HepG2 (cell line): ENCODE data around the gene XAB2. TPM values are rescaled to one million over a fixed set of nuclear protein-coding genes. Genes with fewer than 3 reads are reported as not detected.

Source experiments
- AGO1 ChIP-seq: fragments of 200-400 bp; formaldehyde crosslinking; IDR thresholded peaks from 2 replicates; pipeline ENCODE4 v1.6.1; 2017; ENCODE audit warnings: mild to moderate bottlenecking, low read depth, low read length, moderate library complexity; ENCODE audit not compliant: poor library complexity, severe bottlenecking
- FOSL2 ChIP-seq: sonication (generic); formaldehyde crosslinking; IDR thresholded peaks from 2 replicates; pipeline ENCODE4 v1.4.0; 2020; ENCODE audit warnings: missing genetic modification reagents
- HES4 ChIP-seq: sonication (generic); formaldehyde crosslinking; IDR thresholded peaks from 2 replicates; pipeline ENCODE4 v1.9.0; 2021; ENCODE audit warnings: mild to moderate bottlenecking, missing genetic modification reagents, borderline replicate concordance
- IRF2 ChIP-seq: IDR thresholded peaks from 2 replicates; pipeline ENCODE4 v1.6.1; 2018; ENCODE audit warnings: missing genetic modification reagents, missing compliant biosample characterization
- MAFK ChIP-seq, 2 experiments: IDR thresholded peaks in 1 of 2; conservative IDR thresholded peaks in 1 of 2; 2 replicates each; pipeline ENCODE4 v1.6.1; 2011; ENCODE audit warnings: improper control_type of control experiment in 2 of 2, low read length in 2 of 2
- SALL1 ChIP-seq: sonication (generic); formaldehyde crosslinking; IDR thresholded peaks from 2 replicates; pipeline ENCODE4 v1.8.0; 2022; ENCODE audit warnings: mild to moderate bottlenecking, missing genetic modification reagents
- SOX5 ChIP-seq: IDR thresholded peaks from 2 replicates; pipeline ENCODE4 v1.6.1; 2016; ENCODE audit warnings: borderline replicate concordance
- TOPORS ChIP-seq: sonication (generic); formaldehyde crosslinking; IDR thresholded peaks from 2 replicates; pipeline ENCODE4 v1.8.0; 2023; ENCODE audit warnings: mild to moderate bottlenecking, missing genetic modification reagents
- TRAFD1 ChIP-seq: sonication (generic); formaldehyde crosslinking; IDR thresholded peaks from 2 replicates; pipeline ENCODE4 v1.5.1; 2020; ENCODE audit warnings: missing genetic modification reagents, mild to moderate bottlenecking, borderline replicate concordance
- ZKSCAN1 ChIP-seq: fragments of 150-350 bp; IDR thresholded peaks from 2 replicates; pipeline ENCODE4 v1.6.1; 2014; ENCODE audit warnings: low read length
- ZNF225 ChIP-seq: sonication (generic); formaldehyde crosslinking; IDR thresholded peaks from 2 replicates; pipeline ENCODE4 v1.4.0; 2020; ENCODE audit warnings: mild to moderate bottlenecking, missing genetic modification reagents
- ZNF292 ChIP-seq: sonication (generic); formaldehyde crosslinking; IDR thresholded peaks from 2 replicates; pipeline ENCODE4 v1.8.1; 2022; ENCODE audit warnings: mild to moderate bottlenecking, low read depth, missing genetic modification reagents, borderline replicate concordance
- ZNF446 ChIP-seq: sonication (generic); formaldehyde crosslinking; IDR thresholded peaks from 2 replicates; pipeline ENCODE4 v1.5.0; 2020; ENCODE audit warnings: mild to moderate bottlenecking, missing genetic modification reagents
- ZNF496 ChIP-seq: sonication (generic); formaldehyde crosslinking; IDR thresholded peaks from 2 replicates; pipeline ENCODE4 v1.8.1; 2023; ENCODE audit warnings: mild to moderate bottlenecking, moderate library complexity, missing genetic modification reagents; ENCODE audit not compliant: insufficient replicate concordance
- ZNF562 ChIP-seq: sonication (generic); formaldehyde crosslinking; IDR thresholded peaks from 2 replicates; pipeline ENCODE4 v1.8.0; 2022; ENCODE audit warnings: missing genetic modification reagents, borderline replicate concordance
- polyA plus RNA-seq, 8 experiments: library from polyadenylated mRNA; depleted of rRNA in 3 of 8; stranded (reverse) in 7 of 8; unstranded in 1 of 8; fragments of >200 nt; fragmentation: Illumina TruSeq in 4 of 8; extraction: Trizol in 4 of 8; gene quantifications; 2 replicates each; pipeline versions ENCODE4 v1.2.1 to v1.2.3, GENCODE V29; 2011 to 2016; ENCODE audit warnings: low read depth in 4 of 8, missing spikeins in 1 of 8, mixed read lengths in 1 of 8; ENCODE audit not compliant: insufficient read depth in 1 of 8
- total RNA-seq, 5 experiments: library from RNA; depleted of rRNA; stranded (reverse); fragments of >200 nt; fragmentation: Illumina TruSeq; extraction: Trizol; gene quantifications; 2 replicates each; pipeline ENCODE4 v1.2.3, GENCODE V29; 2016; ENCODE audit warnings: low read depth in 1 of 5
- TF ChIP-seq, protein P1 (sequence below), 2 experiments: sonication (generic) in 1 of 2; formaldehyde crosslinking in 1 of 2; IDR thresholded peaks; 2 replicates each; pipeline versions ENCODE4 v1.4.0 to v1.6.1; 2016 to 2020; ENCODE audit warnings: borderline replicate concordance in 1 of 2, low read depth in 1 of 2, mild to moderate bottlenecking in 1 of 2, missing genetic modification reagents in 1 of 2
- TF ChIP-seq, protein P2 (sequence below): sonication (generic); formaldehyde crosslinking; IDR thresholded peaks from 2 replicates; pipeline ENCODE4 v1.9.0; 2021; ENCODE audit warnings: missing genetic modification reagents, mild to moderate bottlenecking, borderline replicate concordance

XAB2 gene
- total and polyA plus RNA-seq, 2 of the 13 experiments (the other 11 are each of a cell fraction or from before 2014, with no cell fraction given), result 6.2 to 23.9 TPM

DNA sequence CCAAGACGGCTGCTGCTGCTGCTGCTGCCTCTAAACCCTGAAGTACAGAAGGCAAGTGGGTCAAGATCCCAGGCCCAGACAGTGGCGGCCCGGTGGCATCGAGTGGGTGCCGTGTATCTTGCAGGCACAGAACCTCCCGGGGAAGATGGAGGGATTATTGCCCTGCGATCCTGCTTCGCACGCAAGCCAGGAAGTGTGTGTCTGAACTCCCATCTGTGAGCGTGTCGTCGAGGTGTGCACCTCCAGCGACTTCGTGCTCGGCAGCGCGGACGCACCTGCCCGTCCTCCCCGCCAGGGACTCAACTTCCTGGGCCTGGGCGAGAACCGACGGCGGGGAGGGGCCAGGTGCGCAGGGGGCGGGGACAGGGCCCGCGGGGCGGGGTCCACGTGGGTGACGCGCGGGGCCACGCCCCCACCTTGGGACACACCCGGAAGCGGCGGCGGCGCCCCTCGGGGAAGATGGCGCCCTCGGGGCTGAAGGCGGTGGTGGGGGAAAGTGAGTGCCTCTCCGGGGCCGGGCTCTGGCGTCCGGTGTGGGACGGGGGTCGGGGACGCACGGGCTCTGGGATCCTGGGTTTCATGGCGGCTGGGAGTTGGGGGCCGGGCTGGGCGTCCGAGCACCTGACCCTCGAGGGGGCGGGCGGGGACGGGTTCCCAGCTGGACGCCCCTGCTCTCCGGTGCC lies 7.5 kb upstream of the XAB2 start, which contains the start of gene STXBP2 (continued):
- TF ChIP-seq, protein P1, sequence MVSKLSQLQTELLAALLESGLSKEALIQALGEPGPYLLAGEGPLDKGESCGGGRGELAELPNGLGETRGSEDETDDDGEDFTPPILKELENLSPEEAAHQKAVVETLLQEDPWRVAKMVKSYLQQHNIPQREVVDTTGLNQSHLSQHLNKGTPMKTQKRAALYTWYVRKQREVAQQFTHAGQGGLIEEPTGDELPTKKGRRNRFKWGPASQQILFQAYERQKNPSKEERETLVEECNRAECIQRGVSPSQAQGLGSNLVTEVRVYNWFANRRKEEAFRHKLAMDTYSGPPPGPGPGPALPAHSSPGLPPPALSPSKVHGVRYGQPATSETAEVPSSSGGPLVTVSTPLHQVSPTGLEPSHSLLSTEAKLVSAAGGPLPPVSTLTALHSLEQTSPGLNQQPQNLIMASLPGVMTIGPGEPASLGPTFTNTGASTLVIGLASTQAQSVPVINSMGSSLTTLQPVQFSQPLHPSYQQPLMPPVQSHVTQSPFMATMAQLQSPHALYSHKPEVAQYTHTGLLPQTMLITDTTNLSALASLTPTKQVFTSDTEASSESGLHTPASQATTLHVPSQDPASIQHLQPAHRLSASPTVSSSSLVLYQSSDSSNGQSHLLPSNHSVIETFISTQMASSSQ (IDR thresholded peaks at IDR 0.05; ENCODE audit: low read depth), result no peak
- TF ChIP-seq, protein P1 (CRISPR knock-in tag; IDR thresholded peaks at IDR 0.05; ENCODE audit: borderline replicate concordance), result no peak
- TF ChIP-seq ZNF446 (CRISPR knock-in tag) (0 out of 2 replicates have a peak, but pooled peaks have one; percentile 70), TRAFD1 (CRISPR knock-in tag) (no peak), IRF2 (CRISPR knock-in tag) (peak; percentile 33; the same call in 1 of the 2 replicates), ZNF225 (CRISPR knock-in tag) (no peak), FOSL2 (CRISPR knock-in tag) (no peak; the same call in 1 of the 2 replicates), ZNF292 (CRISPR knock-in tag) (no peak), ZNF562 (CRISPR knock-in tag) (no peak), AGO1 (no peak), ZNF496 (CRISPR knock-in tag) (no peak), HES4 (CRISPR knock-in tag) (peak; percentile 54; the same call in 1 of the 2 replicates), MAFK (conservative IDR thresholded peaks at IDR 0.05 in 1 of 2, IDR thresholded peaks at IDR 0.05 in 1 of 2; ENCODE audit: low read length in 2 of 2) (no peak), TOPORS (peak; percentile 50; the same call in 1 of the 2 replicates), SOX5 (no peak), ZKSCAN1 (no peak), SALL1 (CRISPR knock-in tag) (peak; percentile 81)
- TF ChIP-seq, protein P2, sequence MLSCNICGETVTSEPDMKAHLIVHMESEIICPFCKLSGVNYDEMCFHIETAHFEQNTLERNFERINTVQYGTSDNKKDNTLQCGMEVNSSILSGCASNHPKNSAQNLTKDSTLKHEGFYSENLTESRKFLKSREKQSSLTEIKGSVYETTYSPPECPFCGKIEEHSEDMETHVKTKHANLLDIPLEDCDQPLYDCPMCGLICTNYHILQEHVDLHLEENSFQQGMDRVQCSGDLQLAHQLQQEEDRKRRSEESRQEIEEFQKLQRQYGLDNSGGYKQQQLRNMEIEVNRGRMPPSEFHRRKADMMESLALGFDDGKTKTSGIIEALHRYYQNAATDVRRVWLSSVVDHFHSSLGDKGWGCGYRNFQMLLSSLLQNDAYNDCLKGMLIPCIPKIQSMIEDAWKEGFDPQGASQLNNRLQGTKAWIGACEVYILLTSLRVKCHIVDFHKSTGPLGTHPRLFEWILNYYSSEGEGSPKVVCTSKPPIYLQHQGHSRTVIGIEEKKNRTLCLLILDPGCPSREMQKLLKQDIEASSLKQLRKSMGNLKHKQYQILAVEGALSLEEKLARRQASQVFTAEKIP, result no peak
